Endothelial cell of umbilical vein (primary cell): ENCODE measurements around the gene POLR2H. TPM values are rescaled to one million over a fixed set of nuclear protein-coding genes. Genes with fewer than 3 reads are reported as not detected.

ENCODE experiments used
- BruUV-seq: library from RNA; stranded (reverse); fragments of 400-500 nt; replicated peaks from 2 replicates; lab custom pipeline; 2021; lab: Mats Ljungman, UMichigan
- CTCF ChIA-PET: fragments of 300-600, 350-600 bp; sonication (Branson Sonifier 250); formaldehyde crosslinking; loops from one replicate; lab custom pipeline; 2021; ENCODE audit warnings: antibody characterized with exemption, inconsistent platforms; lab: Charles Lee
- POLR2A ChIA-PET: fragments of 300-600, 350-600 bp; sonication (Branson Sonifier 250); formaldehyde crosslinking; loops from one replicate; lab custom pipeline; 2021; ENCODE audit warnings: antibody characterized with exemption, inconsistent platforms; lab: Charles Lee
- DNase-seq: peaks from one replicate; pipeline ENCODE4 v3.0.0-alpha.2; 2011; ENCODE audit warnings: low read depth, low spot score
- FAIRE-seq: peaks from 2 replicates; lab custom pipeline; 2011; peaks lifted over from hg19 to GRCh38; lab: Jason Lieb, UNC
- H2AFZ ChIP-seq: 2 replicates; pipeline ENCODE4 v1.6.0; 2012; ENCODE audit warnings: low read depth, low read length, control low read depth, inconsistent platforms
- H3K27ac ChIP-seq: 2 replicates; pipeline ENCODE4 v1.5.1; 2011; ENCODE audit warnings: low read depth, mild to moderate bottlenecking, control low read depth, low read length, moderate library complexity; ENCODE audit not compliant: insufficient read depth
- H3K27me3 ChIP-seq, 2 experiments: 2 replicates each; pipeline versions ENCODE4 v1.6.0 to v1.6.1; 2011; ENCODE audit warnings: low read length in 2 of 2, mixed read lengths in 1 of 2; ENCODE audit not compliant: control insufficient read depth in 2 of 2, insufficient read depth in 2 of 2
- H3K36me3 ChIP-seq, 2 experiments: 2 replicates in 1 of 2; 3 replicates in 1 of 2; pipeline ENCODE4 v1.5.1; 2011; ENCODE audit warnings: low read length in 2 of 2, mild to moderate bottlenecking in 1 of 2, moderate library complexity in 1 of 2; ENCODE audit not compliant: control insufficient read depth in 2 of 2, insufficient read depth in 2 of 2; ENCODE audit errors: extremely low read depth in 1 of 2
- H3K4me1 ChIP-seq: 3 replicates; pipeline ENCODE4 v1.5.1; 2011; ENCODE audit warnings: mild to moderate bottlenecking, low read length; ENCODE audit not compliant: control insufficient read depth, insufficient read depth; ENCODE audit errors: extremely low read depth
- H3K4me2 ChIP-seq: 2 replicates; pipeline ENCODE4 v1.6.1; 2011; ENCODE audit warnings: low read length, control low read depth, mixed read lengths; ENCODE audit not compliant: insufficient read depth
- H3K4me3 ChIP-seq, 3 experiments: fragments of 200-600 bp in 1 of 3; sonication (generic), shearing (Covaris generic) in 1 of 3; replicated peaks in 1 of 3; 2 replicates each; pipeline ENCODE4 v1.5.1; 2011 to 2016; ENCODE audit warnings: control low read depth in 3 of 3, low read length in 3 of 3, mild to moderate bottlenecking in 2 of 3, inconsistent platforms in 1 of 3, low read depth in 1 of 3, moderate library complexity in 1 of 3; ENCODE audit not compliant: insufficient read depth in 1 of 3
- H3K79me2 ChIP-seq: 2 replicates; pipeline ENCODE4 v1.6.0; 2012; ENCODE audit warnings: low read length, inconsistent platforms; ENCODE audit not compliant: control insufficient read depth, insufficient read depth
- H3K9ac ChIP-seq: replicated peaks from 2 replicates; pipeline ENCODE3; 2011; ENCODE audit warnings: low read length, control low read depth; ENCODE audit not compliant: insufficient read depth; ENCODE audit errors: extremely low read depth
- H3K9me1 ChIP-seq: replicated peaks from 3 replicates; pipeline ENCODE4 v1.6.0; 2011; ENCODE audit warnings: mild to moderate bottlenecking, low read length; ENCODE audit not compliant: control insufficient read depth, insufficient read depth; ENCODE audit errors: extremely low read depth
- H3K9me3 ChIP-seq: replicated peaks from 2 replicates; pipeline ENCODE4 v1.5.1; 2012; ENCODE audit warnings: low read length, inconsistent platforms; ENCODE audit not compliant: control insufficient read depth, insufficient read depth
- H4K20me1 ChIP-seq: replicated peaks from 2 replicates; pipeline ENCODE3; 2011; ENCODE audit warnings: mild to moderate bottlenecking, low read length; ENCODE audit not compliant: control insufficient read depth, insufficient read depth; ENCODE audit errors: extremely low read depth
- EZH2 ChIP-seq: IDR thresholded peaks from 2 replicates; pipeline ENCODE4 v1.6.1; 2012; ENCODE audit warnings: borderline replicate concordance, low read depth, mild to moderate bottlenecking, moderate library complexity, low read length, inconsistent platforms; ENCODE audit not compliant: severe bottlenecking
- FOS ChIP-seq: IDR thresholded peaks from 2 replicates; pipeline ENCODE4 v1.6.1; 2011; ENCODE audit warnings: mild to moderate bottlenecking, low read length, moderate library complexity, borderline replicate concordance; ENCODE audit not compliant: insufficient read depth
- GATA2 ChIP-seq: IDR thresholded peaks from 2 replicates; pipeline ENCODE4 v1.7.0; 2011; ENCODE audit warnings: low read depth, mild to moderate bottlenecking, moderate library complexity, mixed read lengths, low read length; ENCODE audit not compliant: insufficient read length, insufficient read depth
- JUN ChIP-seq: IDR thresholded peaks from 2 replicates; pipeline ENCODE4 v1.6.1; 2011; ENCODE audit warnings: borderline replicate concordance, low read depth; ENCODE audit not compliant: insufficient read length, insufficient read depth
- MYC ChIP-seq: IDR thresholded peaks from one replicate; pipeline ENCODE4 v1.6.1; 2011; ENCODE audit warnings: mild to moderate bottlenecking, low read depth, low read length
- POLR2A ChIP-seq: IDR thresholded peaks from 2 replicates; pipeline ENCODE4 v1.6.1; 2012; ENCODE audit warnings: low read depth, mild to moderate bottlenecking, control low read depth, low read length
- POLR2AphosphoS5 ChIP-seq: IDR thresholded peaks from 2 replicates; pipeline ENCODE4 v1.6.1; 2012; ENCODE audit warnings: low read depth, mild to moderate bottlenecking, control low read depth, low read length, moderate library complexity; ENCODE audit not compliant: insufficient read depth
- dilution Hi-C: fragments of 300-500 bp; cut with MboI; formaldehyde crosslinking; loops from one replicate; pipeline ENCODE4 v1.15.0; 2019; ENCODE audit warnings: low sequenced_read_pairs; ENCODE audit not compliant: extremely low pct_ligation_motif_present
- intact Hi-C: fragments of 100-400 bp; cut with micrococcal nuclease; formaldehyde crosslinking; loops from one replicate; pipeline ENCODE4 v1.10.0; 2022
- polyA plus RNA-seq, 4 experiments: library from polyadenylated mRNA; depleted of rRNA in 3 of 4; stranded (reverse) in 3 of 4; unstranded in 1 of 4; fragments of >200 nt; gene quantifications; 2 replicates each; pipeline versions ENCODE4 v1.2.1 to v1.2.3, GENCODE V29; 2011 to 2012; ENCODE audit warnings: missing spikeins in 1 of 4
- total RNA-seq: library from RNA; stranded (reverse); gene quantifications from 2 replicates; pipeline ENCODE4 v1.2.3, GENCODE V29; 2021
- TF ChIP-seq, protein P1 (sequence below), 2 donors: IDR thresholded peaks; 1 replicate in 1 of 2; 2 replicates in 1 of 2; pipeline ENCODE4 v1.5.1; 2011; ENCODE audit warnings: low read length in 2 of 2, mild to moderate bottlenecking in 2 of 2, moderate library complexity in 2 of 2, control low read depth in 1 of 2, inconsistent platforms in 1 of 2, low read depth in 1 of 2; ENCODE audit not compliant: insufficient read depth in 1 of 2; ENCODE audit errors: extremely low read depth in 1 of 2
- TF ChIP-seq, protein P2 (sequence below): IDR thresholded peaks from 2 replicates; pipeline ENCODE4 v1.6.1; 2011; ENCODE audit not compliant: insufficient read depth, insufficient read length

Gene POLR2H
- total and polyA plus RNA-seq, 2 donors (not counting 3 experiments of a cell fraction or from before 2014, with no cell fraction given), result 89.0 to 276 TPM

DNA sequence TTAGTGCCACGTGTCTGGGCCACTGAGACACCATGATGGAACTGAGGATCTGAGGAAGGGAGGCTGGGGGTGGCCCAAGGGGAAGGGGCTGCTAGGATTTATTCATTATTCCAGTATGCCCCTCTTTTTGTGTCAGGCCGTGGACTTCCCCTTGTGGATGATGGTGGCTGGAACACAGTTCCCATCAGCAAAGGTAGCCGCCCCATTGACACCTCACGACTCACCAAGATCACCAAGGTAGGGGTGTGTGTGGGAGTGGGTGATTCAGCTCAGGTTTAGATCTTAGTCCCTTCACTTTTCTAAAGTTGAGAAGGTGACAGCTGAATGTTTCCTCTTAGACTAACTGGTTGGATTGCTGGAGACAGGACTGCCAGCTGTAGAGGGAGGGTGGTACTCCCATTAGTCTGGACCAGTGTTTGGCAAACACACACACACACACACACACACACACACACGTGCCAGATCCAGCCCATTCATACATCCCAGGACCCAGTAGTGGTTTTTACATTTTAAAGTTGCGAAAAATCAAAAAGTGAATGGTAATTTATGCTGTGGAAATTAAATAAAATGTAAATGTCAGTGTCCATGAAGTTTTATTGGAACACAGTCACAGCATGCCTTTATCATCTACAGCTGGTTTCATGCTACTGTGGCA lies 35.7 kb upstream of the POLR2H start:
- DNase-seq (no peak), FAIRE-seq (no peak)
- Histone ChIP-seq H3K9me3 (no peaks in the 10 kb centered on the region), H3K36me3 (peaks cover 73 to 80% of the 10 kb centered on the region in 2 experiments), H3K27me3 (no peaks in the 10 kb centered on the region), H3K4me2 (no peak overlapping the region), H3K9me1 (no peaks in the 10 kb centered on the region), H3K9ac (no peak overlapping the region), H3K27ac (no peak overlapping the region), H2AFZ (no peak overlapping the region), H3K4me1 (peaks cover 4% of the 10 kb centered on the region), H4K20me1 (no peaks in the 10 kb centered on the region), H3K79me2 (peaks cover 67% of the 10 kb centered on the region), H3K4me3 (no peak overlapping the region)
- no peak for TF ChIP-seq JUN
- TF ChIP-seq FOS, result no peak
- TF ChIP-seq, protein P1, sequence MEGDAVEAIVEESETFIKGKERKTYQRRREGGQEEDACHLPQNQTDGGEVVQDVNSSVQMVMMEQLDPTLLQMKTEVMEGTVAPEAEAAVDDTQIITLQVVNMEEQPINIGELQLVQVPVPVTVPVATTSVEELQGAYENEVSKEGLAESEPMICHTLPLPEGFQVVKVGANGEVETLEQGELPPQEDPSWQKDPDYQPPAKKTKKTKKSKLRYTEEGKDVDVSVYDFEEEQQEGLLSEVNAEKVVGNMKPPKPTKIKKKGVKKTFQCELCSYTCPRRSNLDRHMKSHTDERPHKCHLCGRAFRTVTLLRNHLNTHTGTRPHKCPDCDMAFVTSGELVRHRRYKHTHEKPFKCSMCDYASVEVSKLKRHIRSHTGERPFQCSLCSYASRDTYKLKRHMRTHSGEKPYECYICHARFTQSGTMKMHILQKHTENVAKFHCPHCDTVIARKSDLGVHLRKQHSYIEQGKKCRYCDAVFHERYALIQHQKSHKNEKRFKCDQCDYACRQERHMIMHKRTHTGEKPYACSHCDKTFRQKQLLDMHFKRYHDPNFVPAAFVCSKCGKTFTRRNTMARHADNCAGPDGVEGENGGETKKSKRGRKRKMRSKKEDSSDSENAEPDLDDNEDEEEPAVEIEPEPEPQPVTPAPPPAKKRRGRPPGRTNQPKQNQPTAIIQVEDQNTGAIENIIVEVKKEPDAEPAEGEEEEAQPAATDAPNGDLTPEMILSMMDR (IDR thresholded peaks at IDR 0.05; ENCODE audit: extremely low read depth in 1 of 2, insufficient read depth in 1 of 2, low read depth in 1 of 2, low read length in 2 of 2), result no peak
- no peak for TF ChIP-seq POLR2AphosphoS5
- no peak for TF ChIP-seq POLR2A
- TF ChIP-seq MYC, result no peak
- TF ChIP-seq, protein P2, sequence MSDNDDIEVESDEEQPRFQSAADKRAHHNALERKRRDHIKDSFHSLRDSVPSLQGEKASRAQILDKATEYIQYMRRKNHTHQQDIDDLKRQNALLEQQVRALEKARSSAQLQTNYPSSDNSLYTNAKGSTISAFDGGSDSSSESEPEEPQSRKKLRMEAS, result no peak
- TF ChIP-seq GATA2, result no peak
- TF ChIP-seq EZH2, result no peak
- intact Hi-C loops (no loop called here), dilution Hi-C loops (no loop called here)
- ChIA-PET POLR2A (no interaction called here), CTCF (no interaction called here)
- no TSS peak for BruUV-seq
